SKM-1 treated with dmso at 0.1 percent for 144 hours (cell line): ENCODE measurements around the gene C3orf22.

ENCODE experiments used
- DNase-seq: peaks from one replicate; lab custom pipeline; 2025; ENCODE audit not compliant: unreplicated experiment; lab: John Stamatoyannopoulos, UW

Gene C3orf22

GRCh38 chr3:126528419-126528799 lies 30.3 kb downstream of the C3orf22 start:
- DNase-seq, result no peak

GRCh38 chr3:126527455-126528211 lies 31.1 kb downstream of the C3orf22 start:
- peak; percentile 36 for DNase-seq

GRCh38 chr3:126527006-126527405 lies 31.7 kb downstream of the C3orf22 start:
- DNase-seq, result no peak

GRCh38 chr3:126526668-126527005 lies 32.1 kb downstream of the C3orf22 start:
- DNase-seq, result no peak

- no peak for DNase-seq
These were observed 32.7 kb downstream of the C3orf22 start for GRCh38 chr3:126525853-126526667.

- no peak for DNase-seq
These were observed 33.5 kb downstream of the C3orf22 start for GRCh38 chr3:126525091-126525852.

GRCh38 chr3:126524429-126524988 lies 34.2 kb downstream of the C3orf22 start:
- DNase-seq, result no peak

GRCh38 chr3:126523745-126524428 lies 34.8 kb downstream of the C3orf22 start, which contains the start of gene CHST13:
CHST13 (plus strand) TSS chr3:126524155; CDS start chr3:126524333, 178 bp downstream.
- DNase-seq, result no peak

GRCh38 chr3:126522363-126522788 lies 36.4 kb downstream of the C3orf22 start:
- DNase-seq, result peak; percentile 24

- no peak for DNase-seq
These were observed 37.4 kb downstream of the C3orf22 start for GRCh38 chr3:126521122-126521891.

- DNase-seq, result no peak
These were observed 39.0 kb downstream of the C3orf22 start for GRCh38 chr3:126519506-126520455.

GRCh38 chr3:126518779-126519177 lies 40.0 kb downstream of the C3orf22 start:
- no peak for DNase-seq

GRCh38 chr3:126517986-126518778 lies 40.5 kb downstream of the C3orf22 start:
- no peak for DNase-seq

- no peak for DNase-seq
These were observed 41.3 kb downstream of the C3orf22 start, which contains the start of gene UROC1 for GRCh38 chr3:126517291-126517951. UROC1 (minus strand) TSS chr3:126517773; CDS start chr3:126517719, 54 bp downstream.

GRCh38 chr3:126516936-126517290 lies 41.8 kb downstream of the C3orf22 start:
- no peak for DNase-seq

GRCh38 chr3:126516152-126516935 lies 42.4 kb downstream of the C3orf22 start:
- no peak for DNase-seq
